Measurements from ENCODE around the gene NDUFA13.

The NDUFA13 gene

GRCh38 chr19:19528721-19529490 is 12.9 kb downstream of the NDUFA13 start, which contains the start of gene YJEFN3:
TSS of gene YJEFN3 (plus strand) at chr19:19528911. CDS start at chr19:19528933, 22 bp downstream.
- in situ Hi-C loops (cut with HindIII; ENCODE audit: low sequenced_read_pairs) = no loop called here
- TF ChIP-seq CTCF (IDR thresholded peaks at IDR 0.05; ENCODE audit: low read depth, low read length, missing control alignments) = no peak
- DNase-seq (ENCODE audit: low read depth) = no peak

DNA sequence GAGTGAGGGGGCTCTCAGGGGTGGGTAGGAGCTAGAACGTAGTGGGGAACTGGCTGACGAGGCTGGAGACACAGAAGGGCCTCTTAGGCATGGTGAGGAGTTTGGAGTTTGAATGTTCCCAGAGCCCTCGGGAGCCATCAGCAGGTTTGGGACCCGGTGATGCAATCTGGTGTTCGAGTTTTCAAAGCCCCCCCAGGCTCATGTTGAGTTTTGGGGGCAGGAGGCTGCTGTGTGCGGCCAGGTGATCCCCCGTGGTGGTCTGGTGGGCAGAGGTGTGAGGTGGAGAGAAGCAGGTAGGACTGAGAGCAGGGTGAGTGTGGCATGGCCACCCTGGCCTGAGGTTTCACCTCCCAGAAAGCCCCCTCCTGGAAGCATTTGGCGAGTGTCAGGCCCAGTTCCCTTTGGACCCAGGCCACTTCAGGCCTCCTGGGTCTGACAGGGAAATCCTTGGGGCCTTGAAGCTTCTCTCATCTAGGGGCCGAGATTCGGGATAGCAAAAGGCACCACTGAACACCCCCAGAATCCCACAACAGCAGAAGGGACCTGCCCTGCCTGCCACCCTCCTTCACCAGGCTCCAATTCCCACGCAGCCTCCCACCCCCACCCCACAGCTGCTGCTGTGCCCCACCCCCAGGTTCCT is 13.9 kb downstream of the NDUFA13 start:
- no peak for TF ChIP-seq CTCF (IDR thresholded peaks at IDR 0.05; ENCODE audit: low read depth, low read length, missing control alignments)
- DNase-seq (ENCODE audit: low read depth) = no peak
- in situ Hi-C loops (cut with HindIII; ENCODE audit: low sequenced_read_pairs) = loop anchor here (5.0 kb wide), 1 partner anchor 62 kb away; no protein-coding TSS in a partner anchor
- no peak overlapping the region for H3K4me3 ChIP-seq (ENCODE audit: low read depth, low read length)

More at GRCh38 chr19:19528721-19529490, 12.9 kb downstream of the NDUFA13 start, which contains the start of gene YJEFN3:
- H3K4me3 ChIP-seq (ENCODE audit: low read depth, low read length) = peak within 1 kb of the TSS; percentile 1

DNA sequence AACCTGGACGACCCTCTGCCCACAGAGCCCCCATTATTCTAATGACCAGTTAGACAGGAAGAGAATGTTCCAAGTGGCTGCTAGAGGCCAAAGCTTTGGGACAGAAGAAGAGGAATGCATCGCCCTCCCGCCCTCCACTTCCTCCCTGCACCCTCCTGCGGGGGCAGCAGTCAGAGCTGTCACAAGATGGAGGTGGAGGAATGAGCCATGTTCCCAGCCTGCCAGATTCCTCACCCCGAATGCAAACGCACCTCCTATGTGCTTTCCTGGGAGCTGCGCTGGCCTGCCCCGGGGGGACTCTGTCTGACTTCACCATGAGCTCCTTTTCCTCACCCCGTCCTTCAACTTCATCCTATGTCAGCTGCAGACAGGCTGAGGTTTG is 14.4 kb downstream of the NDUFA13 start:
- no peak overlapping the region for H3K4me3 ChIP-seq (ENCODE audit: low read depth, low read length)
- DNase-seq (ENCODE audit: low read depth) = no peak
- no peak for TF ChIP-seq CTCF (IDR thresholded peaks at IDR 0.05; ENCODE audit: low read depth, low read length, missing control alignments)
- in situ Hi-C loops (cut with HindIII; ENCODE audit: low sequenced_read_pairs) = loop anchor here (5.0 kb wide), 1 partner anchor 62 kb away; no protein-coding TSS in a partner anchor

GRCh38 chr19:19530889-19531288 is 14.9 kb downstream of the NDUFA13 start:
- TF ChIP-seq CTCF (IDR thresholded peaks at IDR 0.05; ENCODE audit: low read depth, low read length, missing control alignments) = no peak
- no peak overlapping the region for H3K4me3 ChIP-seq (ENCODE audit: low read depth, low read length)
- DNase-seq (ENCODE audit: low read depth) = no peak
- in situ Hi-C loops (cut with HindIII; ENCODE audit: low sequenced_read_pairs) = loop anchor here (5.0 kb wide), 1 partner anchor 61 kb away; no protein-coding TSS in a partner anchor

DNA sequence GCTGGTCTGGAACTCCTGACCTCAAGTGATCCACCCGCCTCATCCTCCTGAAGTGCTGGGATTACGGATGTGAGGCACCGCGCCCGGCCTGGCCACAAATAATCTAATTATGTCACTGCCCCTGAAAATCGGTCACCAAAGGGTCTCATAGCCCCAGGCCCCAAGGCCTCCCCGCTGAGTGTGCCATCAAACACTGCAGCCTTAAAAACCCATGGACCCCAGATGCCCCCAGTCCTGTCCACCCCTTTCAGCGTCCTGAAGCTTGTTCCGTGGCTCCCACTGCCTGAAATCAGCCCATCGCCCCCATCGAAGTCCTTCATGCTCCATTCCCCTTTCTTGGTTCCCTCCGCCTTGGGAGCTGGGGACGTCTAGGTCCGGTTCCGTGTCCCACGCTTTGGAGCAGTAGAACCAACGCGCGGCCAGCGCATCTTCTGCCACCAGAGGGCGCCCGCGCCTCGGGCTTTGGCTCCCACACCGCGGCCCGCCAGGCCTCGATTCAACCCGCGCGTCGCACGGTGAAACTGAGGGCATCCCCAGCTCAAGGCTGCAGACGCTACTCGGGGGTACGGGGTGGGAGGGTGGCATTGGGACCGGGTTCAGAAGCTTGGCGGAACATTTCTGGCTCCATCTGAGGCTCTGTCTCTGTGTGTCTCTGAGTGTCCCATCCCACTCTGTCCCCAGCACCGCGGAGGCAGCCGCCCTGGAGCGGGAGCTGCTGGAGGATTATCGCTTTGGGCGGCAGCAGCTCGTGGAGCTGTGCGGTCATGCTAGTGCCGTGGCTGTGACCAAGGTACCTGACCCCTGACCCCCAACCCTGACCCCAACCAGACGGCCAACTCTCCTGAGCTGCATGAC is 16.2 kb downstream of the NDUFA13 start:
- H3K4me3 ChIP-seq (ENCODE audit: low read depth, low read length) = no peak overlapping the region
- peak; percentile 94 for TF ChIP-seq CTCF (IDR thresholded peaks at IDR 0.05; ENCODE audit: low read depth, low read length, missing control alignments)
- in situ Hi-C loops (cut with HindIII; ENCODE audit: low sequenced_read_pairs) = loop anchor here (5.0 kb wide), 1 partner anchor 60 kb away; no protein-coding TSS in a partner anchor
- DNase-seq (ENCODE audit: low read depth) = no peak

All from astrocyte of the cerebellum (primary cell).